Osteocyte (in vitro differentiated cells): ENCODE results near the gene MRPS17. TPM values are rescaled to one million over a fixed set of nuclear protein-coding genes. Genes with fewer than 3 reads are reported as not detected.

Source experiments
- DNase-seq: peaks from one replicate; pipeline ENCODE4 v3.0.0; 2021; ENCODE audit warnings: mixed read lengths; ENCODE audit not compliant: unreplicated experiment; ENCODE audit errors: extremely low spot score
- H3K27ac Mint-ChIP-seq: one replicate; pipeline ENCODE4 v1.8.0; 2021; ENCODE audit warnings: mild to moderate bottlenecking, mixed read lengths; ENCODE audit not compliant: unreplicated experiment
- H3K27me3 Mint-ChIP-seq: one replicate; pipeline ENCODE4 v1.8.0; 2021; ENCODE audit warnings: mixed read lengths; ENCODE audit not compliant: unreplicated experiment
- H3K36me3 Mint-ChIP-seq: one replicate; pipeline ENCODE4 v1.8.0; 2021; ENCODE audit warnings: mixed read lengths; ENCODE audit not compliant: unreplicated experiment
- H3K4me1 Mint-ChIP-seq: one replicate; pipeline ENCODE4 v1.8.0; 2021; ENCODE audit warnings: mixed read lengths; ENCODE audit not compliant: unreplicated experiment
- H3K4me3 Mint-ChIP-seq: one replicate; pipeline ENCODE4 v1.8.0; 2021; ENCODE audit warnings: mild to moderate bottlenecking, moderate library complexity, mixed read lengths; ENCODE audit not compliant: unreplicated experiment
- H3K9me3 Mint-ChIP-seq: one replicate; pipeline ENCODE4 v1.8.0; 2021; ENCODE audit warnings: mixed read lengths; ENCODE audit not compliant: unreplicated experiment
- long read RNA-seq: library from polyadenylated mRNA; unstranded; transcript quantifications from one replicate; pipeline ENCODE4 v2.0.0, GENCODE V29; 2021
- total RNA-seq: library from RNA; stranded (reverse); gene quantifications from 2 replicates; pipeline ENCODE4 v1.2.1, GENCODE V29; 2021
- TF ChIP-seq, protein P1 (sequence below): fragments of 200-600 bp; sonication (generic); IDR thresholded peaks from 2 replicates; pipeline ENCODE4 v1.5.0; 2021; ENCODE audit warnings: antibody characterized with exemption, mild to moderate bottlenecking, moderate library complexity

The MRPS17 gene
- 13.6 and 14.0 TPM in 2 replicates for total RNA-seq
- long read RNA-seq, transcript MRPS17-201 (3 exons, 1,845 nt) = major isoform, 28 of 29 reads
- long read RNA-seq, partial matches to known transcripts = 1 of 29 reads
- long read RNA-seq, other reads (novel, unspliced or antisense) = 0 of 29 reads

DNA sequence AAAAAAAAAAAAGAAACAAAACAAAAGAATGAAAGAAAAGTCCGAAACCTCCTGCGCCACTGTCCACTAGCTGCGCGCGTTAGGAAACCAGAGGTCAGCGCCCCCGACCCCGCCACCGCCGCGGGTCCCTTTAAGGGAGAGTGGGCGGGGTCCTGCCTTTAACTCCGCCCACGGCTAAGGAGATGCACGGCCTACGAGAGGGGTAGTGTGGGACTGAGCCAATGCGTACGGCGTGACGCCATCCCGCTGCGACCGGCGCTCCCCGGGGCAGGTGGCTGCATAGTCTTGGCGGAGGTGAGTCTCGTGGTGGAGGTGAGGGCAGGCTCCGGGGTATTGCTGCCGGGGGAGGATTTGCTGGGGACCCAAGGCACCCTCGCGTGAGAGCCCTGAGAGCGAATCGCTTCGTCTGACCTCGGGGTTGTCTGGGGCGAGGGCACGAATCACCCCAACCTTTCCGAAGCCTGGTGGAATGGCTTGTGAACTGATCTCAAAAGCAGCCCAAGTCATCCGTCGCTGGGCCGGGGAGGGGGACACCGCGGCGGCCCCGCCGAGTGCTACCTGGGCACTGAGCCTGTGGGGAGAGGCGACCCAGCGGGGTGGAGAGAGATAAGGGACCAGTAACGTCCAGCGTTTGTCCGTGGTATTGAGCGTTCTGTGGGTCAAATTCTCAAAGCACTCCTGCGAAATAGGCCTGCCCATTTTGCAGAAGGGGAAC lies at the start of gene MRPS17:
MRPS17 (plus strand) TSS at position 241 of the 715 bp plus-strand sequence. CDS start 1,319 bp downstream, outside the sequence.
- peak within 1 kb of the TSS; percentile 99 for H3K4me3 Mint-ChIP-seq
- no peaks in the 10 kb centered on the region for H3K27me3 Mint-ChIP-seq
- peak; percentile 93 for DNase-seq
- TF ChIP-seq, protein P1, sequence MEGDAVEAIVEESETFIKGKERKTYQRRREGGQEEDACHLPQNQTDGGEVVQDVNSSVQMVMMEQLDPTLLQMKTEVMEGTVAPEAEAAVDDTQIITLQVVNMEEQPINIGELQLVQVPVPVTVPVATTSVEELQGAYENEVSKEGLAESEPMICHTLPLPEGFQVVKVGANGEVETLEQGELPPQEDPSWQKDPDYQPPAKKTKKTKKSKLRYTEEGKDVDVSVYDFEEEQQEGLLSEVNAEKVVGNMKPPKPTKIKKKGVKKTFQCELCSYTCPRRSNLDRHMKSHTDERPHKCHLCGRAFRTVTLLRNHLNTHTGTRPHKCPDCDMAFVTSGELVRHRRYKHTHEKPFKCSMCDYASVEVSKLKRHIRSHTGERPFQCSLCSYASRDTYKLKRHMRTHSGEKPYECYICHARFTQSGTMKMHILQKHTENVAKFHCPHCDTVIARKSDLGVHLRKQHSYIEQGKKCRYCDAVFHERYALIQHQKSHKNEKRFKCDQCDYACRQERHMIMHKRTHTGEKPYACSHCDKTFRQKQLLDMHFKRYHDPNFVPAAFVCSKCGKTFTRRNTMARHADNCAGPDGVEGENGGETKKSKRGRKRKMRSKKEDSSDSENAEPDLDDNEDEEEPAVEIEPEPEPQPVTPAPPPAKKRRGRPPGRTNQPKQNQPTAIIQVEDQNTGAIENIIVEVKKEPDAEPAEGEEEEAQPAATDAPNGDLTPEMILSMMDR = no peak
- H3K36me3 Mint-ChIP-seq = peaks cover 12% of the 10 kb centered on the region
- H3K9me3 Mint-ChIP-seq = no peaks in the 10 kb centered on the region
- peak within 1 kb of the TSS; percentile 95 for H3K27ac Mint-ChIP-seq
- H3K4me1 Mint-ChIP-seq = peaks cover 14% of the 10 kb centered on the region

DNA sequence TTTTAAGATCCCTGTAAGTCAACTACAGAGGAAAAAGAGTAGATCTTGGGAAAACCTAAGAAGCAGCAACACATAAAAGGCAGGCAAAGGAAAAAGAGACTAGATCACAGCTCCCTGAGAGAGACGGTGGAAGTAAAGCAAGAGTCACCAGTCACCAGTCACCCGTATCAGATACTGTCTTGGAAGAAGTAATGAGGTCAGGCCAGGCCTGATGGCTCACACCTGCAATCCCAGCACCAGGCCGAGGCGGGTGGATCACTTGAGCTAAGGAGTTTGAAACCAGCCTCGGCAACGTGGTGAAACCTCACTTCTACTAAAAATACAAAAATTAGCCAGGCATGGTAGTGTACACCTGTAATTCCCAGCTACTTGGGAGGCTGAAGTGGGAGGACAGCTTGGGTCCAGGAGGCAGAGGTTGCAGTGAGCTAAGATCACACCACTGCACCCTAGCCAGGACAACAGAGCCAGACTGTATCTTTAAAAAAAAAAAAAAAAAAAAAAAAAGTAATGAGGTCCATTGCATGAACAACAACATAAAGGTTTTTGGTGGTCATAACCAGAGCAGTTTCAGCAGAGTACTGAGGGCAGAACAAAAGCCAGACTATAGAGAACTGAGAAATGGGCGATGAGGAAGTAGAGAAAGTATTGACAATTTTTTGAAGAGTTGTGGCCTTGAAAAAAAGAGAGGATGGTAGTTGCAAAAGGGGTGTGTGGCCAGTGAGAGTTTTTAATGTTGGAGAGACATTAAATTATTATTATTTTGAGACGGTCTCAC lies 47.5 kb upstream of the MRPS17 start:
- TF ChIP-seq, protein P1 = no peak
- H3K27me3 Mint-ChIP-seq = no peaks in the 10 kb centered on the region
- peaks cover 19% of the 10 kb centered on the region for H3K36me3 Mint-ChIP-seq
- H3K9me3 Mint-ChIP-seq = no peaks in the 10 kb centered on the region
- no peak for DNase-seq
- H3K27ac Mint-ChIP-seq = no peak overlapping the region
- no peaks in the 10 kb centered on the region for H3K4me1 Mint-ChIP-seq
- no peak overlapping the region for H3K4me3 Mint-ChIP-seq

DNA sequence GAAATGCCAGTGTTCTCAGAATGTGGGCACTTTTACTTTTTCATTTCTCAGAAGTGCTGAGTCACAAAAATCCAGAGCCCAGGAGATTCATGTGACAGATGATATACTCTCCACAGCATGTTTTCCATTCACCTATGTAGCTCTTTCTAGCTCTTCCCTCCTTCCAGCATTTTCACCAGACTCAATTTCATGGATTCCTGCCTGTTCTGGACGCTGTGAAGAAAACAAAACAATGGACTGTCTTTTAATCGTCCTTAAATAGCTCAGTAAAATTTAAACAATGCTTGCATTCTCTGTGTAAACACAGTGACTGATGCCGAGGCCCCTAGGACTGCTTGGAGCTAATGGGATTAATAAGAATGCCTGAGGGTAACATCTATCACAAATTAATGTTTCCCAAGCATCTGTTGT lies 38.9 kb upstream of the MRPS17 start:
- Mint-ChIP-seq H3K27ac (peak overlapping the region; percentile 6), H3K36me3 (peaks cover 33% of the 10 kb centered on the region), H3K9me3 (no peaks in the 10 kb centered on the region), H3K4me1 (peaks cover 5% of the 10 kb centered on the region), H3K4me3 (no peak overlapping the region), H3K27me3 (no peaks in the 10 kb centered on the region)
- TF ChIP-seq, protein P1 = no peak
- no peak for DNase-seq

DNA sequence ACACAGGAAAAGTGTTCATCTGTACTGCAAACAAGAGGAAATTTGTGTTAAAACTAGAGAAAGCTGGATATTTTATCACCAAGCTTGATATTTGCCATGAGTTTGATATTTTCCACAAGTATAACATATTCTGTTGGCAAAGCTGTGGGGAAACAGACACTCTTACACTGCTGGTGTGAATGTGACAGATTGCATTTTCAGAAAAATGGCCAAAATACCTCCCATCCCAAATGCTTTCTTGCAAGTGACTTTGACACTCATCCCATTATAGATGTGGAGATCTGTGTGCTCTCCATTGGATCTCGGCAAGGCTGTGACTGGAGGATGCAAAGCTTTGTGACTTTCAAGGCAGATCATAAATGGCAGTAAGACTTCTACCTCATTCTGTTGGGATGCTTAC lies 33.9 kb upstream of the MRPS17 start:
- H3K36me3 Mint-ChIP-seq = peaks cover 30% of the 10 kb centered on the region
- no peak overlapping the region for H3K27ac Mint-ChIP-seq
- no peak for DNase-seq
- H3K4me3 Mint-ChIP-seq = no peak overlapping the region
- no peaks in the 10 kb centered on the region for H3K27me3 Mint-ChIP-seq
- TF ChIP-seq, protein P1 = no peak
- peaks cover 9% of the 10 kb centered on the region for H3K9me3 Mint-ChIP-seq
- H3K4me1 Mint-ChIP-seq = peaks cover under 1% of the 10 kb centered on the region
